GM23248 (cell line): ENCODE results near the gene ZBTB16. TPM values are rescaled to one million over a fixed set of nuclear protein-coding genes. Genes with fewer than 3 reads are reported as not detected.

Source experiments
- DNase-seq: peaks from one replicate; pipeline ENCODE4 v3.0.0-alpha.2; 2015
- H2AFZ ChIP-seq: fragments of 200-600 bp; sonication (generic); 2 replicates; pipeline ENCODE4 v1.6.1; 2016; ENCODE audit warnings: antibody characterized with exemption
- H3F3A ChIP-seq: fragments of 200-600 bp; sonication (generic); 2 replicates; pipeline ENCODE4 v1.6.1; 2016; ENCODE audit warnings: mild to moderate bottlenecking, antibody characterized with exemption, mixed run types; ENCODE audit not compliant: insufficient read depth
- H3K27ac ChIP-seq: fragments of 200-600 bp; sonication (generic); 2 replicates; pipeline ENCODE4 v1.5.1; 2016; ENCODE audit warnings: mild to moderate bottlenecking
- H3K27me3 ChIP-seq: fragments of 200-600 bp; sonication (generic); replicated peaks from 2 replicates; pipeline ENCODE4 v1.6.1; 2016; ENCODE audit warnings: mild to moderate bottlenecking; ENCODE audit not compliant: insufficient read depth
- H3K36me3 ChIP-seq: fragments of 200-600 bp; sonication (generic); 2 replicates; pipeline ENCODE4 v1.6.1; 2016; ENCODE audit warnings: low read depth, mild to moderate bottlenecking
- H3K4me1 ChIP-seq: fragments of 200-600 bp; sonication (generic); 2 replicates; pipeline ENCODE4 v1.6.1; 2016; ENCODE audit warnings: mild to moderate bottlenecking; ENCODE audit not compliant: insufficient read depth
- H3K4me2 ChIP-seq: fragments of 200-600 bp; sonication (generic); one replicate; pipeline ENCODE4 v1.6.1; 2016; ENCODE audit warnings: mild to moderate bottlenecking; ENCODE audit not compliant: unreplicated experiment
- H3K4me3 ChIP-seq: fragments of 200-600 bp; sonication (generic); 2 replicates; pipeline ENCODE4 v1.5.1; 2016; ENCODE audit warnings: mild to moderate bottlenecking
- H3K79me2 ChIP-seq: fragments of 200-600 bp; sonication (generic); 2 replicates; pipeline ENCODE4 v1.6.1; 2016; ENCODE audit warnings: mild to moderate bottlenecking; ENCODE audit not compliant: insufficient read depth
- H3K9ac ChIP-seq: fragments of 200-600 bp; sonication (generic); 2 replicates; pipeline ENCODE4 v1.6.1; 2016; ENCODE audit warnings: mild to moderate bottlenecking
- H3K9me2 ChIP-seq: fragments of 200-600 bp; sonication (generic); 2 replicates; pipeline ENCODE4 v1.6.1; 2016; ENCODE audit warnings: mixed run types, mild to moderate bottlenecking, moderate library complexity; ENCODE audit not compliant: insufficient read depth
- H3K9me3 ChIP-seq: fragments of 200-600 bp; sonication (generic); one replicate; pipeline ENCODE4 v1.6.1; 2017; ENCODE audit warnings: low read depth
- H4K20me1 ChIP-seq: fragments of 200-600 bp; sonication (generic); 2 replicates; pipeline ENCODE4 v1.6.0; 2016; ENCODE audit not compliant: insufficient read depth
- EZH2 ChIP-seq: fragments of 200-600 bp; sonication (generic); IDR thresholded peaks from 2 replicates; pipeline ENCODE4 v1.6.1; 2018; ENCODE audit warnings: antibody characterized with exemption, mild to moderate bottlenecking; ENCODE audit not compliant: insufficient read depth, poor library complexity, severe bottlenecking
- EZH2phosphoT487 ChIP-seq: fragments of 200-600 bp; sonication (generic); IDR thresholded peaks from 2 replicates; pipeline ENCODE4 v1.6.1; 2018; ENCODE audit warnings: antibody characterized with exemption, moderate library complexity, mild to moderate bottlenecking, low read depth; ENCODE audit not compliant: insufficient read depth
- WGBS, 2 experiments: methylation state at CpG; one replicate each; pipeline ENCODE4 v1.1.6; 2015 to 2017; ENCODE audit warnings: low lambda C conversion rate in 2 of 2, low coverage in 1 of 2; ENCODE audit errors: missing lambda C conversion rate in 2 of 2; 5-methylcytosine and 5-hydroxymethylcytosine counted together
- in situ Hi-C: fragments of 300-500 bp; cut with MboI; formaldehyde crosslinking; loops from 2 replicates; pipeline ENCODE4 v1.15.0; 2020
- polyA plus RNA-seq: library from polyadenylated mRNA; unstranded; fragments of >200 nt; fragmentation: Nextera tagmentation; extraction: Ambion mirVana; gene quantifications from 2 replicates; pipeline ENCODE4 v1.2.1, GENCODE V29; 2016
- total RNA-seq: library from RNA; depleted of rRNA; stranded (reverse); fragments of >200 nt; shearing (Covaris generic); gene quantifications from 2 replicates; pipeline ENCODE4 v1.2.3, GENCODE V29; 2014

Gene ZBTB16
- total and polyA plus RNA-seq, 2 experiments from 2014 or later, result not detected

GRCh38 chr11:114161486-114162250, 102.2 kb downstream of the ZBTB16 start:
- Histone ChIP-seq H3K9ac (no peak overlapping the region), H3K9me3 (no peaks in the 10 kb centered on the region), H3K4me2 (no peak overlapping the region), H3K4me1 (peaks cover 27% of the 10 kb centered on the region), H3K36me3 (no peaks in the 10 kb centered on the region), H3K27me3 (0 out of 2 replicates have a peak, but pooled peaks cover 4% of the 10 kb centered on the region), H3K27ac (no peak overlapping the region), H4K20me1 (no peaks in the 10 kb centered on the region), H3K9me2 (no peaks in the 10 kb centered on the region), H3K79me2 (no peaks in the 10 kb centered on the region), H2AFZ (no peak overlapping the region), H3K4me3 (no peak overlapping the region), H3F3A (peaks cover 27% of the 10 kb centered on the region; the same call in 1 of the 2 replicates)
- in situ Hi-C loops, result no loop called here
- no peak for DNase-seq
- WGBS, 2 experiments, result 75 to 78% methylated on average over 9 of the region's 9 CpGs
- TF ChIP-seq EZH2phosphoT487, result no peak
- TF ChIP-seq EZH2, result no peak

DNA sequence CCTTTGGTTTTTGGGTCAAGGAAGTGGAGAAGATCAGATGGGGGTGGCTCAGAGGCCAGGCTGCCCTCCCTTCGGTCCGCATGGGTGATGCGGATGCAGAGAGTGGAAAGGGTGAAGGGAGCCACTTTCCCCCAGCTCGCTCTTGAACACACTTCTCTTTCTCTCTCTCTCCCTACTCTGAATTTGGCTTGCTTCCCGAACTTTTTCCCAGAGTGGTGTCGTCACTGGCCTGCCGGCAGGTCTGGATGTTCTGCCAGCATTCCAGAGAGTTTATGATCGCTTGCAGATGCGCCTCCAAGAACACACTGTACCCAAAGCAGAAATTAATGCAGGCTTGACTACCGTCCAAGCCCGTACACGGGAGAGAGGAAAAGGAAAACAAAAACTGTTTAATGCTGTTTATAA, 103.2 kb downstream of the ZBTB16 start:
- no peaks in the 10 kb centered on the region for H4K20me1 ChIP-seq
- 1% methylated on average over 12 of the region's 12 CpGs for WGBS, 2 experiments
- H3K4me3 ChIP-seq, result peak overlapping the region; percentile 42; the same call in 1 of the 2 replicates
- peak; percentile 96 for DNase-seq
- peaks cover 31% of the 10 kb centered on the region; the same call in 1 of the 2 replicates for H3F3A ChIP-seq
- peak overlapping the region; percentile 30 for H3K4me2 ChIP-seq
- peaks cover 35% of the 10 kb centered on the region for H3K4me1 ChIP-seq
- no peaks in the 10 kb centered on the region for H3K9me3 ChIP-seq
- H2AFZ ChIP-seq, result no peak overlapping the region
- H3K27ac ChIP-seq, result no peak overlapping the region
- no peaks in the 10 kb centered on the region for H3K79me2 ChIP-seq
- 0 out of 2 replicates have a peak, but pooled peaks cover 4% of the 10 kb centered on the region for H3K27me3 ChIP-seq
- H3K36me3 ChIP-seq, result no peaks in the 10 kb centered on the region
- H3K9ac ChIP-seq, result no peak overlapping the region
- no peaks in the 10 kb centered on the region for H3K9me2 ChIP-seq
- in situ Hi-C loops, result no loop called here
- TF ChIP-seq EZH2, result no peak
- no peak for TF ChIP-seq EZH2phosphoT487

DNA sequence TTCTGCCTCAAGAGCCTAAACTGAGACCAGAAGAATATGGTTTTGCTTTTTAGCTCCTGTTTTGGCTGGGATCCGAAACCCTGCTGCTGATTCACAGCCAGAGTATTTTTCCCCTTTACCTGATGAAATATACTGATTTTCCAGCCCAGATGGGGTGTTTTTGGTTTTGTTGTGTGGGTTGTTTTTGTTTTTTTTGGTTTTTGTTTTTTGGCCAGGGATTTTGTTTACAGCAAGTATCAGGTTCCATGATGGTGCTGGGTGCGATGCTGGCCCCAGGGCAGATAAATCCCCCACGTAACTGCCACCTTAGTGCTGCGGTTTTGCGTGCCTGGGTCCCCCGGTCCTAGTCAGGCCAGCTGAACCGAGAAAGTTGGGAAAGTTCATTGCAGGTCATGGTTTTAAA, 103.7 kb downstream of the ZBTB16 start:
- peak overlapping the region; percentile 22; the same call in 1 of the 2 replicates for H3K9ac ChIP-seq
- H3K4me3 ChIP-seq, result peak overlapping the region; percentile 42
- H3K27ac ChIP-seq, result no peak overlapping the region
- H3K4me1 ChIP-seq, result peaks cover 35% of the 10 kb centered on the region
- in situ Hi-C loops, result no loop called here
- 0 out of 2 replicates have a peak, but pooled peaks cover 3% of the 10 kb centered on the region for H4K20me1 ChIP-seq
- no peaks in the 10 kb centered on the region for H3K9me3 ChIP-seq
- TF ChIP-seq EZH2 (no peak), EZH2phosphoT487 (no peak)
- no peaks in the 10 kb centered on the region for H3K36me3 ChIP-seq
- H3K79me2 ChIP-seq, result no peaks in the 10 kb centered on the region
- H2AFZ ChIP-seq, result no peak overlapping the region
- peaks cover 36% of the 10 kb centered on the region; the same call in 1 of the 2 replicates for H3F3A ChIP-seq
- H3K4me2 ChIP-seq, result peak overlapping the region; percentile 73
- peaks cover 8% of the 10 kb centered on the region; the same call in 1 of the 2 replicates for H3K27me3 ChIP-seq
- no peaks in the 10 kb centered on the region for H3K9me2 ChIP-seq
- DNase-seq, result peak; percentile 72
- 0 to 2% methylated on average over 7 of the region's 7 CpGs for WGBS, 2 experiments

DNA sequence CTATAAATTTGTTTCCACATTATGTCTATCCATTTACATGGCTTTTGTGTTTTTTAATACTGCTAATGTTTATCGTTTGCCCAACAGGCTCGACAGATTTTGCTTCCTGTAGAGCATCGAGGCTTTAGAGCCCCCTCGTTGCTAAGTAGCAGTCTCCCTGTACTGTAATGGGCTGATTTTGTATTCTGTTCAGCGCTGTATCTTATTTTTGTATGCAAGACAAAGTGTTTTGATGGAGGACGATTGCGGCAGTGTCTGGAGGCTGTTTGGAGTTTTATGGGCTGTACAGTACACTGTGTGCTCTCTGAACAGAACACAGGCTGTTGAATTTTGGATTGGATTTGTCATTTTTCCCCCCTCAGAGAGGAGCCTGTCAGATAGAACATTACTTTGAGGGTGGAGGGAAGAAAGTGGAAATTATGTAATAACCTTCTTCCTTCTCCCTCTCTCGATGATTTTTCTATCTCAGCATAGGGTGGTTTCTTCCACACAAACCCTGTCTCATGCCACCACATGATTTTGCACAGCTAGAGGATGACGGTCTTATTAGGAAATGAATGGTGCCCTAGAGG, 104.4 kb downstream of the ZBTB16 start:
- Histone ChIP-seq H3F3A (peaks cover 36% of the 10 kb centered on the region; the same call in 1 of the 2 replicates), H3K4me2 (peak overlapping the region; percentile 73), H3K9ac (no peak overlapping the region), H4K20me1 (0 out of 2 replicates have a peak, but pooled peaks cover 7% of the 10 kb centered on the region), H3K4me3 (peak overlapping the region; percentile 42; the same call in 1 of the 2 replicates), H3K9me3 (no peaks in the 10 kb centered on the region), H2AFZ (no peak overlapping the region), H3K4me1 (peaks cover 35% of the 10 kb centered on the region), H3K79me2 (no peaks in the 10 kb centered on the region), H3K9me2 (no peaks in the 10 kb centered on the region), H3K27me3 (peaks cover 10% of the 10 kb centered on the region; the same call in 1 of the 2 replicates), H3K36me3 (no peaks in the 10 kb centered on the region), H3K27ac (no peak overlapping the region)
- TF ChIP-seq EZH2phosphoT487, result no peak
- no peak for TF ChIP-seq EZH2
- in situ Hi-C loops, result no loop called here
- DNase-seq, result no peak
- WGBS, 2 experiments, result 23 to 29% methylated on average over 9 of the region's 9 CpGs
